SJSA1 (cell line): Measurements from ENCODE around the gene SCRT2. TPM values are rescaled to one million over a fixed set of nuclear protein-coding genes. Genes with fewer than 3 reads are reported as not detected.

Experiments used
- DNase-seq, 2 experiments: peaks; one replicate each; pipeline ENCODE4 v3.0.0-alpha.2; 2015 to 2020; ENCODE audit warnings: low spot score in 2 of 2, low read depth in 1 of 2
- H3K27ac ChIP-seq: fragments of 250-450 bp; sonication (Bioruptor Pico); 2 replicates; pipeline ENCODE4 v1.5.1; 2020; ENCODE audit warnings: mild to moderate bottlenecking, moderate library complexity
- H3K27me3 ChIP-seq: fragments of 250-450 bp; sonication (Bioruptor Pico); replicated peaks from 2 replicates; pipeline ENCODE4 v1.5.1; 2020; ENCODE audit warnings: mild to moderate bottlenecking, moderate library complexity
- H3K36me3 ChIP-seq: fragments of 250-450 bp; sonication (Bioruptor Pico); 2 replicates; pipeline ENCODE4 v1.5.1; 2020; ENCODE audit warnings: mild to moderate bottlenecking
- H3K4me1 ChIP-seq: fragments of 250-450 bp; sonication (Bioruptor Pico); replicated peaks from 2 replicates; pipeline ENCODE4 v1.6.1; 2021; ENCODE audit warnings: mild to moderate bottlenecking
- H3K4me3 ChIP-seq: fragments of 250-450 bp; sonication (Bioruptor Pico); 2 replicates; pipeline ENCODE4 v1.5.1; 2020; ENCODE audit warnings: mild to moderate bottlenecking
- H3K9me3 ChIP-seq: fragments of 250-450 bp; sonication (Bioruptor Pico); replicated peaks from 2 replicates; pipeline ENCODE4 v1.5.1; 2020; ENCODE audit warnings: mild to moderate bottlenecking
- total RNA-seq: library from RNA; depleted of rRNA; stranded (reverse); fragments of >200 nt; shearing (Covaris generic); gene quantifications from 2 replicates; pipeline ENCODE4 v1.2.3, GENCODE V29; 2014; rRNA removed

SCRT2 gene
- total RNA-seq, 1 experiment from 2014 or later = not detected

GRCh38 chr20:617934-618690 lies 57.5 kb downstream of the SCRT2 start:
- H3K36me3 ChIP-seq = no peaks in the 10 kb centered on the region
- H3K4me1 ChIP-seq = peaks cover 19% of the 10 kb centered on the region
- no peak for DNase-seq
- H3K27ac ChIP-seq = no peak overlapping the region
- H3K27me3 ChIP-seq = peaks cover 28% of the 10 kb centered on the region
- H3K9me3 ChIP-seq = no peaks in the 10 kb centered on the region; the same call in 1 of the 2 replicates
- H3K4me3 ChIP-seq = no peak overlapping the region

- Histone ChIP-seq H3K36me3 (no peaks in the 10 kb centered on the region), H3K4me1 (peaks cover 8% of the 10 kb centered on the region), H3K4me3 (no peak overlapping the region), H3K27ac (no peak overlapping the region), H3K27me3 (peaks cover 49% of the 10 kb centered on the region), H3K9me3 (no peaks in the 10 kb centered on the region; the same call in 1 of the 2 replicates)
- no peak for DNase-seq
Observed at GRCh38 chr20:615514-615913, 60.1 kb downstream of the SCRT2 start.

- Histone ChIP-seq H3K27ac (no peak overlapping the region), H3K9me3 (no peaks in the 10 kb centered on the region), H3K27me3 (peaks cover 60% of the 10 kb centered on the region), H3K4me3 (no peak overlapping the region), H3K4me1 (peaks cover 6% of the 10 kb centered on the region), H3K36me3 (no peaks in the 10 kb centered on the region)
- DNase-seq = no peak
Observed at GRCh38 chr20:611843-612185, 63.8 kb downstream of the SCRT2 start.

Other genes starting within 250 kb of the SCRT2 start
- 19.5 and 20.1 TPM in 2 replicates for gene TBC1D20, start 213.3 kb downstream of the SCRT2 start, total RNA-seq
- gene CSNK2A1, start 132.0 kb downstream of the SCRT2 start, total RNA-seq = 135 and 158 TPM in 2 replicates
- gene TCF15, start 65.5 kb downstream of the SCRT2 start, total RNA-seq = not detected in 2 replicates
- gene SRXN1, start 22.6 kb downstream of the SCRT2 start, total RNA-seq = 51.8 and 54.7 TPM in 2 replicates
- not detected in 2 replicates for gene SLC52A3, start 92.7 kb upstream of the SCRT2 start, total RNA-seq
- 6.4 and 11.5 TPM in 2 replicates for gene FAM110A, start 157.9 kb upstream of the SCRT2 start, total RNA-seq
- gene ANGPT4, start 240.5 kb upstream of the SCRT2 start, total RNA-seq = not detected in 2 replicates